HEK293 (cell line): ENCODE data around the gene ANAPC2.
A peak's percentile ranks its signal among the peaks of the same experiment; 100 is the strongest.

Experiments
- CTCF ChIA-PET: fragments of 350-600 bp; formaldehyde crosslinking; extraction: SDS; loops from one replicate; lab custom pipeline; 2021; ENCODE audit warnings: antibody characterized with exemption; lab: Yijun Ruan, JAX
- POLR2A ChIA-PET: fragments of 300-600 bp; formaldehyde crosslinking; extraction: SDS; loops from one replicate; lab custom pipeline; 2020; ENCODE audit warnings: antibody characterized with exemption, inconsistent platforms; lab: Yijun Ruan, JAX
- H3K27ac ChIP-seq: fragments of 200-500 bp; sonication (Bioruptor generic); 2 replicates; pipeline ENCODE4 v1.5.1; 2014; ENCODE audit warnings: low read depth, low read length, control low read depth, inconsistent platforms; ENCODE audit errors: extremely low read depth
- H3K36me3 ChIP-seq, 2 experiments: fragments of 200-500 bp in 1 of 2; sonication (Bioruptor generic) in 1 of 2; 1 replicate in 1 of 2; 2 replicates in 1 of 2; pipeline ENCODE4 v1.5.1; 2014 to 2017; ENCODE audit warnings: inconsistent platforms in 2 of 2, low read length in 2 of 2; ENCODE audit not compliant: control insufficient read depth in 2 of 2, insufficient read depth in 1 of 2
- H3K4me1 ChIP-seq: fragments of 200-500 bp; sonication (Bioruptor generic); 2 replicates; pipeline ENCODE4 v1.5.1; 2014; ENCODE audit warnings: mild to moderate bottlenecking, low read length, inconsistent platforms; ENCODE audit not compliant: control insufficient read depth, insufficient read depth
- H3K4me3 ChIP-seq: 2 replicates; pipeline ENCODE4 v1.5.1; 2011; ENCODE audit warnings: low read depth, mild to moderate bottlenecking, control low read depth, low read length, moderate library complexity
- H3K9me3 ChIP-seq: fragments of 200-500 bp; sonication (Bioruptor generic); 2 replicates; pipeline ENCODE4 v1.5.1; 2014; ENCODE audit warnings: low read depth, low read length, inconsistent platforms; ENCODE audit not compliant: control insufficient read depth, insufficient read depth
- GLIS1 ChIP-seq: fragments of 450-650 bp; formaldehyde crosslinking; IDR thresholded peaks from 2 replicates; pipeline ENCODE4 v1.5.1; 2016; ENCODE audit warnings: missing biosample characterization, missing genetic modification characterization
- GLIS2 ChIP-seq: fragments of 450-650 bp; formaldehyde crosslinking; IDR thresholded peaks from 2 replicates; pipeline ENCODE4 v1.5.1; 2016; ENCODE audit warnings: missing biosample characterization, missing genetic modification characterization
- KLF9 ChIP-seq: fragments of 450-650 bp; formaldehyde crosslinking; IDR thresholded peaks from 2 replicates; pipeline ENCODE4 v1.5.1; 2016; ENCODE audit warnings: missing biosample characterization, missing genetic modification characterization, low read depth
- ZBTB21 ChIP-seq: fragments of 450-650 bp; formaldehyde crosslinking; IDR thresholded peaks from 2 replicates; pipeline ENCODE4 v1.5.1; 2017; ENCODE audit warnings: missing biosample characterization, missing genetic modification characterization
- ZBTB6 ChIP-seq: fragments of 450-650 bp; formaldehyde crosslinking; IDR thresholded peaks from 2 replicates; pipeline ENCODE4 v1.5.1; 2017; ENCODE audit warnings: missing biosample characterization, missing genetic modification characterization
- ZIC2 ChIP-seq: fragments of 450-650 bp; formaldehyde crosslinking; IDR thresholded peaks from 2 replicates; pipeline ENCODE4 v1.5.1; 2016; ENCODE audit warnings: missing biosample characterization, missing genetic modification characterization
- ZNF391 ChIP-seq: fragments of 450-650 bp; formaldehyde crosslinking; IDR thresholded peaks from 2 replicates; pipeline ENCODE4 v1.5.1; 2016; ENCODE audit warnings: low read depth, missing biosample characterization, missing genetic modification characterization, borderline replicate concordance
- ZNF398 ChIP-seq: fragments of 450-650 bp; formaldehyde crosslinking; IDR thresholded peaks from 2 replicates; pipeline ENCODE4 v1.5.1; 2017; ENCODE audit warnings: missing biosample characterization, missing genetic modification characterization
- ZNF513 ChIP-seq: fragments of 450-650 bp; IDR thresholded peaks from 2 replicates; pipeline ENCODE4 v1.5.1; 2018; ENCODE audit warnings: missing biosample characterization, missing genetic modification characterization
- ZNF518A ChIP-seq: fragments of 450-650 bp; formaldehyde crosslinking; conservative IDR thresholded peaks from 2 replicates; pipeline ENCODE4 v1.5.1; 2016; ENCODE audit warnings: low read depth, missing biosample characterization, missing genetic modification characterization
- ZNF544 ChIP-seq: fragments of 450-650 bp; formaldehyde crosslinking; IDR thresholded peaks from 2 replicates; pipeline ENCODE4 v1.5.0; 2017; ENCODE audit warnings: missing biosample characterization, missing genetic modification characterization
- ZNF600 ChIP-seq: fragments of 450-650 bp; formaldehyde crosslinking; IDR thresholded peaks from 2 replicates; pipeline ENCODE4 v1.5.1; 2016; ENCODE audit warnings: missing biosample characterization, missing genetic modification characterization
- ZNF785 ChIP-seq: fragments of 450-650 bp; formaldehyde crosslinking; IDR thresholded peaks from 2 replicates; pipeline ENCODE4 v1.5.1; 2016; ENCODE audit warnings: missing biosample characterization, missing genetic modification characterization
- TF ChIP-seq, protein P1 (sequence below): fragments of 450-650 bp; formaldehyde crosslinking; IDR thresholded peaks from 2 replicates; pipeline ENCODE4 v1.5.1; 2017; ENCODE audit warnings: missing biosample characterization, missing genetic modification characterization
- TF ChIP-seq, protein P2 (sequence below): fragments of 450-650 bp; formaldehyde crosslinking; IDR thresholded peaks from 2 replicates; pipeline ENCODE4 v1.5.1; 2016; ENCODE audit warnings: missing biosample characterization, missing genetic modification characterization

Gene ANAPC2

DNA sequence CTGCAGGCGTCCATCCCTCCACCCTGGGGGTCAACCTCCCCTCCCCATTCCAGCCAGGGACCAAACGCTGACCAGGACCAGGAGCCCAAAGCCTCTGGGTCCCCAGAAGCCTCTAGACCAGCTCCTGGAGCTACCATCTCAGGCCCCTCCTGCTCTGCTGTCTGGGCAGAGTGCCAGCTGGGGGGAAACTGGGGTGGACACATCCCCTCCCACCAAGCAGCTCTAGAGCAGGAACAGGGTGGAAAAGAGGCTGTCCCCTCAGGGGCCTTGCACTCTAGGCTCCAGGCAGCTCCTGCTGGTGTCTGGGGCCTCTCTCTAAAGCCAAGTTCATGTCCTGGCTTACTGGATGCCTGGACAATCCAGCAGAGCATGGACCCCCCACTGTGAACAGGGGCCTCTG lies 4.5 kb upstream of the ANAPC2 start:
- no peaks in the 10 kb centered on the region for H3K9me3 ChIP-seq
- ChIA-PET CTCF (interaction anchor here (1.0 to 2.3 kb wide), 3 partner anchors 16 to 44 kb away, joined by 4 to 9 read pairs (median 6); partner anchors contain the start of gene RNF224), POLR2A (interaction anchor here (0.9 to 7.1 kb wide), 11 partner anchors 12 to 158 kb away, joined by 3 to 178 read pairs (median 4); partner anchors contain the start of genes LRRC26, MAN1B1, NDOR1 and TMEM203)
- H3K27ac ChIP-seq, result no peak overlapping the region
- peaks cover 6% of the 10 kb centered on the region; the same call in 1 of the 2 replicates for H3K4me1 ChIP-seq
- H3K36me3 ChIP-seq, result peaks cover 0 to 30% of the 10 kb centered on the region in 2 experiments; a peak in 1 of 3 replicates
- TF ChIP-seq ZNF600 (tag by site-specific recombination) (no peak), GLIS2 (tag by site-specific recombination) (peak; percentile 34), GLIS1 (tag by site-specific recombination) (0 out of 2 replicates have a peak, but pooled peaks have one; percentile 30), ZNF518A (tag by site-specific recombination) (no peak), ZNF398 (peak; percentile 94), ZBTB21 (tag by site-specific recombination) (no peak), ZIC2 (peak; percentile 77), ZBTB6 (0 out of 2 replicates have a peak, but pooled peaks have one; percentile 19), ZNF785 (tag by site-specific recombination) (no peak), ZNF544 (no peak), KLF9 (tag by site-specific recombination) (no peak)
- TF ChIP-seq, protein P1, sequence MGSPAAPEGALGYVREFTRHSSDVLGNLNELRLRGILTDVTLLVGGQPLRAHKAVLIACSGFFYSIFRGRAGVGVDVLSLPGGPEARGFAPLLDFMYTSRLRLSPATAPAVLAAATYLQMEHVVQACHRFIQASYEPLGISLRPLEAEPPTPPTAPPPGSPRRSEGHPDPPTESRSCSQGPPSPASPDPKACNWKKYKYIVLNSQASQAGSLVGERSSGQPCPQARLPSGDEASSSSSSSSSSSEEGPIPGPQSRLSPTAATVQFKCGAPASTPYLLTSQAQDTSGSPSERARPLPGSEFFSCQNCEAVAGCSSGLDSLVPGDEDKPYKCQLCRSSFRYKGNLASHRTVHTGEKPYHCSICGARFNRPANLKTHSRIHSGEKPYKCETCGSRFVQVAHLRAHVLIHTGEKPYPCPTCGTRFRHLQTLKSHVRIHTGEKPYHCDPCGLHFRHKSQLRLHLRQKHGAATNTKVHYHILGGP (tag by site-specific recombination), result no peak
- TF ChIP-seq, protein P2, sequence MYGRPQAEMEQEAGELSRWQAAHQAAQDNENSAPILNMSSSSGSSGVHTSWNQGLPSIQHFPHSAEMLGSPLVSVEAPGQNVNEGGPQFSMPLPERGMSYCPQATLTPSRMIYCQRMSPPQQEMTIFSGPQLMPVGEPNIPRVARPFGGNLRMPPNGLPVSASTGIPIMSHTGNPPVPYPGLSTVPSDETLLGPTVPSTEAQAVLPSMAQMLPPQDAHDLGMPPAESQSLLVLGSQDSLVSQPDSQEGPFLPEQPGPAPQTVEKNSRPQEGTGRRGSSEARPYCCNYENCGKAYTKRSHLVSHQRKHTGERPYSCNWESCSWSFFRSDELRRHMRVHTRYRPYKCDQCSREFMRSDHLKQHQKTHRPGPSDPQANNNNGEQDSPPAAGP (tag by site-specific recombination), result no peak
- no peak overlapping the region for H3K4me3 ChIP-seq

GRCh38 chr9:137192448-137192780 lies 4.1 kb upstream of the ANAPC2 start:
- no peak overlapping the region for H3K27ac ChIP-seq
- H3K9me3 ChIP-seq, result no peaks in the 10 kb centered on the region
- H3K36me3 ChIP-seq, result peaks cover 0 to 31% of the 10 kb centered on the region in 2 experiments; a peak in 1 of 3 replicates
- CTCF ChIA-PET, result interaction anchor here (0.6 to 2.3 kb wide), 4 partner anchors 13 to 44 kb away, joined by 4 to 9 read pairs (median 5); partner anchors contain the start of genes NDOR1, RNF224 and TMEM203
- H3K4me3 ChIP-seq, result no peak overlapping the region
- no peak for TF ChIP-seq ZNF391
- TF ChIP-seq ZNF513 (tag by site-specific recombination), result peak; percentile 97
- H3K4me1 ChIP-seq, result peaks cover 8% of the 10 kb centered on the region
- POLR2A ChIA-PET, result interaction anchor here (0.6 to 7.1 kb wide), 12 partner anchors 12 to 157 kb away, joined by 3 to 178 read pairs (median 4); partner anchors contain the start of genes LRRC26, MAN1B1, NDOR1 and TMEM203
